IPS-15b (cell line): ENCODE data around the gene KCNH8.

Source experiments
- H3K27me3 ChIP-seq: one replicate; pipeline ENCODE4 v1.6.1; 2013; ENCODE audit warnings: low read length; ENCODE audit not compliant: control insufficient read depth, insufficient read depth
- H3K36me3 ChIP-seq: one replicate; pipeline ENCODE4 v1.6.1; 2013; ENCODE audit warnings: low read length; ENCODE audit not compliant: control insufficient read depth, insufficient read depth
- H3K4me1 ChIP-seq: one replicate; pipeline ENCODE4 v1.6.1; 2013; ENCODE audit warnings: mild to moderate bottlenecking, low read length; ENCODE audit not compliant: control insufficient read depth, insufficient read depth
- H3K4me3 ChIP-seq: one replicate; pipeline ENCODE4 v1.5.1; 2013; ENCODE audit warnings: low read depth, low read length
- H3K9ac ChIP-seq: one replicate; pipeline ENCODE4 v1.6.1; 2013; ENCODE audit warnings: low read depth, mild to moderate bottlenecking, low read length
- H3K9me3 ChIP-seq: one replicate; pipeline ENCODE4 v1.6.1; 2013; ENCODE audit warnings: mild to moderate bottlenecking, low read length; ENCODE audit not compliant: control insufficient read depth, insufficient read depth

The KCNH8 gene

DNA sequence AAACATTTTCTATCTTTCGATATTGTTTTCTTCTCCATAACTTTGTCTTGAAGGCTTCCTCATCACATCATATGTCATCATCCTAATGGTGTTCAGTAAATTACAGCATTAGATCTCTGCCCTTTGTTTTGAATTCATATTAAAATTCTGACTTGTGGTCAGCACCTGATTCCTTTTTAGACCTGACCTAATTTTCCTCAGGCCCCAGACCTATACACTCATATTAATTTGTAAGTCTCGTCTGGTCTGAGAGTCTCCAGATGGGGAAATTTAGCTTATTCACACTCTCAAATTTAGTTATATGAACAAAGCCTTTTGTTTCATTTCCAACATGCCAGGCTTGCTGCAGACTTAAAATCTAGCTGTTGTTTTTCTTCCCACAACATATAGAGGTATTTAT, 248.4 kb downstream of the KCNH8 start:
- H3K4me3 ChIP-seq: no peak overlapping the region
- no peaks in the 10 kb centered on the region for H3K27me3 ChIP-seq
- H3K9me3 ChIP-seq: no peaks in the 10 kb centered on the region
- H3K36me3 ChIP-seq: no peaks in the 10 kb centered on the region
- peaks cover 12% of the 10 kb centered on the region for H3K4me1 ChIP-seq
- H3K9ac ChIP-seq: no peak overlapping the region

DNA sequence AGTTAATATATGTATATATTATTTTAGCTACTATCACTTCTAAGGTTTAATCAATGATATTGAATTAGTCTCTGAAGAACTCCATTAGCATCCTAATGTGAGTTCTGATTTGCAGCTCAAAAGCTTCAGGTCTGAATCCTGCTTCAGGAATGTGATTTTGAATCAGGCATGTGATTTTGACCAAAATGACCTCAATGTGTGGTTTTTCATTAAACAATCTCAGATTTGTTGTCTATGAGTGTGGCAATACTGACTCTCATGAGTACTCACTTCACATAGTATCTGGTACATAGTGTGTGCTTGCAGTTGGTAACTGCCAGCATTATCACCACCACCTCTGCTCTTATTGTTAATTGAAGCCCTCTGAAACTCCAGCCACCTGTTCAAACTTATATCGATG, 251.0 kb downstream of the KCNH8 start:
- Histone ChIP-seq H3K9me3 (no peaks in the 10 kb centered on the region), H3K4me1 (peaks cover 12% of the 10 kb centered on the region), H3K9ac (no peak overlapping the region), H3K4me3 (no peak overlapping the region), H3K36me3 (no peaks in the 10 kb centered on the region), H3K27me3 (no peaks in the 10 kb centered on the region)

DNA sequence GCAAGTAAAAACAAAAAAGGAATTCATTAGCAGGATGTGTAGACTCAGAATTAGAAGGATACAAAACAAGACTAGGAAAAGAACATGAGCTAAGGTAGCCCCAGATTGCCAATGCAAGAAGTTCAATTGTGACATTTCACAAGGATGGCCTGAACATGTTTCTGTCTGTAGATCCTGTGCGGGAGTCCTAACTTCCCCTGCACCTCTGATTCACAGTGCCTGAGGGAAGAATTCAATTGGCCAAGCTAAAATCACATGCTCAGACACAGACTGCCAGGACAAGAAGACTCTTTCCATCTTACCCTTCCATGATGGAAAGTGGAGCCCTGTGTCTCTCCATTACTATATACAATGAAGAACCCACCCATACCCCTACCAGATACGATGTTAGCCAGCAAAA, 251.5 kb downstream of the KCNH8 start:
- Histone ChIP-seq H3K9me3 (no peaks in the 10 kb centered on the region), H3K4me1 (peaks cover 12% of the 10 kb centered on the region), H3K9ac (no peak overlapping the region), H3K27me3 (no peaks in the 10 kb centered on the region), H3K4me3 (no peak overlapping the region), H3K36me3 (no peaks in the 10 kb centered on the region)

DNA sequence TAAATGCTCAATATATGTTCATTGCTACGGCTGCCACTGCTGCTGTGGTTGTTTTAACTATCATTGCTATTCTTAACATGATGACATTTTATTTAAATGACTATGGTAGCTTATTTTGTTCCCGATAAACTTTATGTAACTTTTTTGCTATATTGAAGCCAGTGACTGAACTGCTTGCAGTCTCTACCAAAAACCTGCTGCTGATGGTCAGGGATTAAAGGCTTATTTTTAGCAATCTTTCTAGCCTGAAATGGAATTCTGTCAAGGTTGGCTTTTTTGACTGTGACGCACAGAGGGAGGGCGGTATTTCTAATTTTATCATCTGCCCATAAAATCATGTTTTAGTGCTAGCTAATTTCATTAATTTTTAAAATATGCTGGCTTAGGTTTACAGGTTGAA, 271.8 kb downstream of the KCNH8 start:
- Histone ChIP-seq H3K9ac (no peak overlapping the region), H3K4me1 (no peaks in the 10 kb centered on the region), H3K9me3 (no peaks in the 10 kb centered on the region), H3K4me3 (no peak overlapping the region), H3K36me3 (no peaks in the 10 kb centered on the region), H3K27me3 (no peaks in the 10 kb centered on the region)

DNA sequence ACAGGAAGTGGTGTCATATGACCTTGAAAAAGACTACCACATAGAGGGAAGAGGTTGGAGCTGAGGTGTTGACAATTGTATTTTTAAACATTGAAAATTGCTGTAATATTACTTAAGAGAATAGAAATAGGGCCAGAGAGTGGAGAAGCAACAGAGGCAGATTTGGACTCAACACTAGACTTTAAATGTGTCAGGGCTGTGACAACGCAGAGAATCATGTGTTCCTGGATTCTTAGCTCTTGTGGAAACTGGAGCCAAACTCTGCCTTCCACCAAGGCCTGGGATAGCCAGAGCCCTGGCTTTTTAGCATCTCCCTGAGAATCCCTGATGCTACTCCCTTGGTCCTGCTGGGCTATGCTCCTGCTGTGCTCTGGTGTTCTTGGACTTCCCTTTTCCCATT, 277.5 kb downstream of the KCNH8 start:
- Histone ChIP-seq H3K9me3 (no peaks in the 10 kb centered on the region), H3K4me3 (no peak overlapping the region), H3K9ac (no peak overlapping the region), H3K27me3 (no peaks in the 10 kb centered on the region), H3K4me1 (no peaks in the 10 kb centered on the region), H3K36me3 (no peaks in the 10 kb centered on the region)

DNA sequence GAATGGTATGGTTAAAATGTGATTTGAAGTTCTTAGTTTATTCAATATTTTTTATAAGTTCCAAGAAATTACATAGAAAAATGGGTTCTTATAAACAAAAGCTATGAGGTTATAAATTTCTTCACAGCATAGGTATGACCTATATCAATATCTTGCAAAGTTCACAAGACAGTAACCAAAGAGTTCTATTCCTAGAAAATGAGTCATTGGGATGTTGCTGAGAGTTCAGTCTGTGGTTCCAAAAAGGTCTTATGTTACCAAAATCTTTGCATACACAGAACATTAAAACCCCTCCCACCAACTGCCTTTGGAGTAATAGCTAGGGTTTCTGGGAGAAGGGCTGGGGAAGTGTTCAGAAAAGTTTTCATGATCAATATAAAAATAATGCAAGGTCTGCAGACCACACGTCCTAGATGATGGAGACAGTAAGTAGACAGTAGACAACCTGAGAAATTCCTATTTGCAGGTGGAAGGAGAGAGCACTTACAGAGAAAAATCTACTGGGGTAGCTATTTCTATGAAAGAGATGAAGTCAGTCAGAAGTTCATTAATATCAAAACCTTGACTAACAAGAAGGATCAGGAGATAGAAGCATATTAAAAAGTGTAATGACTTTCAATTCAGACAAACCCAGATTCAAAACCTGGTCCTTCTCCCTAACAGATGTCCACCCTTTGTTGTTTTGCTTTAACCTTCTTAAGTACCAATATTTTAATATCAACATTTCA, 279.3 kb downstream of the KCNH8 start:
- H3K9me3 ChIP-seq: no peaks in the 10 kb centered on the region
- H3K4me3 ChIP-seq: no peak overlapping the region
- H3K9ac ChIP-seq: no peak overlapping the region
- no peaks in the 10 kb centered on the region for H3K27me3 ChIP-seq
- H3K4me1 ChIP-seq: no peaks in the 10 kb centered on the region
- no peaks in the 10 kb centered on the region for H3K36me3 ChIP-seq

DNA sequence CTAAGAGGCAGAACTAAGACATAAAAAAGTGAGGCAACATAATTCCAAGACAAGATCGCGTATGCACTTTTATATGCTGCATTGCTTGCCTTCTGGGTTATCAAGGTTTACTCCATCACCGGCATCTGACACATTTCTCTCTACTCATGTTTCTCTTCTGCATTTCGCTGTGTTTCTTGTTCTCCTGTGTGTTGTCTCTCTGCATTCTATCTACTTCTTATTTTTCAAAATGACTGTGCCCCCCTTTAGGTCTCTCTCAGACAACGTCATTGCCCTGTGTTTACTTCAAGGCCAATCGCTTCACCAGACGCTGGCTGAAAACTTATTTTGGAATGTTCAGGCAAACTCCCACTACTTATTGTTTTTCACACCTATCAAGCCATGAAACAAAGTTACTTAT, 280.4 kb downstream of the KCNH8 start:
- Histone ChIP-seq H3K9ac (no peak overlapping the region), H3K9me3 (no peaks in the 10 kb centered on the region), H3K36me3 (no peaks in the 10 kb centered on the region), H3K4me1 (no peaks in the 10 kb centered on the region), H3K27me3 (no peaks in the 10 kb centered on the region), H3K4me3 (no peak overlapping the region)

DNA sequence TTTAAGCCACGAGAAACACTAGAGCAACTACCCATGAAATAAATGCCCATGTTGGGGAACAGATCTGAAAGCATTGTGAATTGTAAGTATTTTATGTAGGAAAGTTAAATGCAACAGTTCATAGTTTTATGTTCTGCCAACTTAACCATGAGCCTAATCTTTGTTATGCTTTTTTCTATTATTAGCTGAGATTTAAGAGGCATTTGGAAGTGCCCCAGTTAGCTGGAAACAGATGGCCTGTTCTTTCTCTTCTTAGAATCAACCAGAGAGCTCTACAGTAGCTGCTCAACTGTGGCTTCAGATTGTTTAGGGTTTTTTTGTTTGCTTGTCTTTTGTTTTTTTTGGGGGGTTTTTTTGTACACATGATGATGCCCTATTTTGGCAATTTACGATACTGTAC, 284.4 kb downstream of the KCNH8 start:
- Histone ChIP-seq H3K27me3 (no peaks in the 10 kb centered on the region), H3K4me3 (no peak overlapping the region), H3K4me1 (no peaks in the 10 kb centered on the region), H3K9ac (no peak overlapping the region), H3K9me3 (no peaks in the 10 kb centered on the region), H3K36me3 (no peaks in the 10 kb centered on the region)

DNA sequence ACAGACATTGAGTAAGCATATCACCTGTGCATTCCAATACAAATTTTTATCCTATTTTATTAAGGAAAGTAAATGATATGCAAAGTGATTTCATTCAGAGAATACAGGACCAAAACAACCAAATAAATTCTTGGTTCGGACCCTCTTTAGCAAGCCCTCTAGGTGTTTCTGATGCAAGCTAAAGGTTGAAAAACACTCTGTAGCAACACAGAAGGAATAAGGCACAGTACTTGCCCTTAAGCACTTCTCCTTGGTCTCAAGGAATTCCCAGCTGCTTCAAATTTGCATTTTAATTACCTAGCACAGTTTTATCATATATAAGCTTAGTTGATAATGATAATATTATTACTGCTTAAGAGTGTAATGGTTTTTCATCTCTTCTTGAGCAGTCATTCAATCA, 288.4 kb downstream of the KCNH8 start:
- no peaks in the 10 kb centered on the region for H3K9me3 ChIP-seq
- no peak overlapping the region for H3K9ac ChIP-seq

DNA sequence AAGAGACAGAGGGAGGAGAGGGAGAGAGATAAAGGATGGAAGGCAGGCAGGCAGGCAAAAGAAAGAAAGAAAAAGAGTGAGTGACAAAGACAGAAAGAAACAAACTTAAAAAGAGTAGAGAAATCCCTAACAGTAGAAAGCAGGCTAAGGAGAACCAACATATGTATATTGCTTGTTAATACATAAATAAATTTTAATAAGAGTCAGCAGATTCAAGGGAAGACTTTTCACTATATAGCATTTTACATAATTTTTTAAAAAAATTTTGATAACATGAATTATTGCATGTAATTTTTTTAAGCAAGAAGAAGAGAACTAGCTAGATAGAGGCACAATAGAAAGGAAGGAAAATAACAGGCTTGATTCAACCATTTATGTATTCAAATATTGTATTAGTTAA, 291.6 kb downstream of the KCNH8 start:
- Histone ChIP-seq H3K9ac (no peak overlapping the region), H3K4me1 (no peaks in the 10 kb centered on the region), H3K27me3 (no peaks in the 10 kb centered on the region), H3K9me3 (no peaks in the 10 kb centered on the region), H3K4me3 (no peak overlapping the region), H3K36me3 (no peaks in the 10 kb centered on the region)

More for the DNA sequence above, 288.4 kb downstream of the KCNH8 start:
- Histone ChIP-seq H3K4me1 (no peaks in the 10 kb centered on the region), H3K27me3 (no peaks in the 10 kb centered on the region), H3K4me3 (no peak overlapping the region), H3K36me3 (no peaks in the 10 kb centered on the region)

DNA sequence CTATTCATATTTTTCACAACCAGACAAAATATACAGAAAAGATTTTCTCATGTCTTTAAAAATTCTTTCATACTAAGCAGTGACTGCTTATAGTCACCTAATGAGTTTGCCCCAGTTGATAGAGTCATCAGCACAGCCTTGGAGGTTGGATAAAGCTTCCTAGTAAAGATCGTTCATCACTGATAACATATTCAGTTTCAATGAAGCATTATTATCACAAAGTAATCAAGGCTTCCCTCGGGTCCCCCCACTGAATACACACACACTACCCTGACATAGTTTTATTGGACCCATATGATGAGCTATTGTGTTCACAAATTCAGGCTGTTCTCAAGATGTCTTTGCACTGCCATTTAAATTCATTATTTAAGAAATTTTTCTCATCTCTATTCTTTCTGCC, 297.8 kb downstream of the KCNH8 start:
- Histone ChIP-seq H3K9ac (no peak overlapping the region), H3K36me3 (no peaks in the 10 kb centered on the region), H3K9me3 (no peaks in the 10 kb centered on the region), H3K4me3 (no peak overlapping the region), H3K4me1 (no peaks in the 10 kb centered on the region), H3K27me3 (no peaks in the 10 kb centered on the region)

DNA sequence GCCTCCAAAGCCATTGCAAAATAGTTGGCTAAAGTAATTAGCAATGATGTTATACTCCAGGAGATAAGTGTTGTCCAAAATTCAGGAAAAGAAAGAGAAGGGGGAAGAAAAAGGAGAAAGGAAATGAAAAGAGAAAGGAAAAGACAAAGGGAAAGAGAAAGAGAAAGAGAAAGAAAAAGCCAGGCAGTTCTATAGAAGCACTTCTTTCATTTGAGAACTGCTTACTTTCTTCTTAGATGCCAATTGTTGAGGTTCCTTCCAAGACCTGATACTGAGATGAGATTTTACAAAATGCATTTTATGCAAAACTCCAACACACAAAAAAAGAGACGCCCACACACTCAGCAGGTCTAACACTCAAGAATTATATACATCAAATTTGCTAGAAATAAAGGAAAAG, 298.4 kb downstream of the KCNH8 start:
- no peak overlapping the region for H3K4me3 ChIP-seq
- no peak overlapping the region for H3K9ac ChIP-seq
- H3K9me3 ChIP-seq: no peaks in the 10 kb centered on the region

More for the DNA sequence above, 298.4 kb downstream of the KCNH8 start:
- Histone ChIP-seq H3K27me3 (no peaks in the 10 kb centered on the region), H3K36me3 (no peaks in the 10 kb centered on the region), H3K4me1 (no peaks in the 10 kb centered on the region)
